ENCODE results near the gene MFAP3.
"Not testable (repeated sequence)": the region's sequence is repeated elsewhere in the genome, so short reads cannot be mapped to it uniquely, and the experiment has no call there.

MFAP3 gene

GRCh38 chr5:154038707-154039457, at the start of gene MFAP3, which contains the start of gene FAM114A2:
Gene MFAP3, plus strand, starts transcription at chr5:154038967. Its CDS starts 10,756 bp downstream, at chr5:154049723.
Gene FAM114A2, minus strand, starts transcription at chr5:154038910. Its CDS starts 3,957 bp downstream, at chr5:154034953.
- peak; percentile 94 for DNase-seq

GRCh38 chr5:153991168-153991567, 47.6 kb upstream of the MFAP3 start:
- no peak for DNase-seq

- DNase-seq: no peak
Measured at GRCh38 chr5:153998010-153998409, 40.8 kb upstream of the MFAP3 start.

GRCh38 chr5:153998768-153999167, 40.0 kb upstream of the MFAP3 start:
- DNase-seq: no peak

DNA sequence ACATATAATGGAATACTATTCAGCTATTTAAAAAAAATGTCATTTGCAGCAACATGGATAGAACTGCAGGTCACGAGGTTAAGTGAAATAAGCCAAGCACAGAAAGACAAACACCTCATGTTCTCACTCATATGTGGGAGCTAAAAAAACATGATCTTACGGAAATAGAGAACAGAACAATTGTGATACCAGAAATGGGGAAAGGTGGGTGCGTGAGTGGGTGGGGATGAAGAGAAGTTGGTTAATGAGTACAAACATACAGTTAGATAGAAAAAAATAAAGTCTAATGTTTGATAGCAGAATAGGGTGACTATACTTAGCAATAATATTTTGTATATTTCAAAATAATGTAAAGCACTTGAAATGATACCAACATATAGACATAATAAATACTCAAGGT, 38.8 kb upstream of the MFAP3 start:
- no peak for DNase-seq

DNA sequence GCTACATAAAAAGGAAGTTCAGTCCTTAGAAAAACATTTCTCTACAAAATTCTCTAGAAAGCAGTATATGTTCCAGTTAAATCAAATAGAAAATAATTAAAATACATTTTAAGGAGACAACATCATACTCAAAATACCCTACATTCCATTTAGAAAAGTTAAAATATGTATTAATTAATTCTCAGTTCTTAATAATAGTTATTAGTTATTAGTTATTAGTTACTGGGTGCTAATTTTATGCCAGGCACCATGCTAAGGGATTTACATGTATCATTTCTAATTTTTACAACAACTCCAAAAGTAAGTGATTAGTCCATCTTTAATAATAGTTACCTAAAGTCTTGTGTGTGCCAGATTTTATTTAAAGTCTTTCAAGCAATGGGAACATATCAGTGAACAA, 38.1 kb upstream of the MFAP3 start:
- DNase-seq: no peak

DNA sequence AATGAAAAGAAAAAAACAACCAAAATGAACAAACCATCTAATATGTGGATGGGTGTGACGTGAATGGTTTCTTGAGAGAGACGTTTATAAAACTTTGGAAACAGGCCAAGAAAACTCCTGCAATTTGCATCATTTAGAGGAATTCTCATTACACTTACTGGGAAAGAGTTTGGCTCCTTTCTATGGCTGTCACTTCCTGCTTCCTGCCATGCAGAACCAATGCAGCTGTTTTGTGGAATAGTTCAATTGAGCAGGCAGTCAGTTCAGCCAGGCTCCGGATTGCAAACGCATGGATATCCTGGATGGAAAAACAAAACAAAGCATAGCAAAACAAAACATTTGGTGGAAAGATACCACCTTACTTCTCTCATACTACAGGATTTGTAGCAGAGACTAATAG, 36.7 kb upstream of the MFAP3 start:
- no peak for DNase-seq

DNA sequence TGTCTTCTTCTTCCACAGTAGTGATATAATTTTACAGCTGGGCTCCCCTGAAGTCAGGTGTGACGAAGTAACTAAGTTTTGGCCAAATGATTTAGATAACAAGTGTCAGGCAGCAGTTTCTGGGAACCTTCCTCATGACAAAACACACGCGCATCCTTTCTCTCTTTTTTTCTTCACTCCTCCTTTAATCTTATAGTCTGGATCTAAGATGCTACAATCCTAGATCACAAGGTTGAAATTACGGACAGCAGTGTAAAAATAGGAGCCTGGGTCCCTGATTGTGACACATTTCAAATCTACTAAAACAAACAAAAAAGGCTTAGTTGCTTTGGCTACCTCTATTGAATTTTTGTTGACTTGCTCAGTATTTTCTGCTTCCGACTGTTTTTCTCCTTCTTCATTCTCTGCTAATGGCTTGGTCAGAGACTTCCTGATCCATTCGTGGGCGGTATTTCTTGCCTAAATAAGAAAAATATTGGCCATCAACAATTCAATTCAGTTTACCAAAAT, 36.2 kb upstream of the MFAP3 start:
- no peak for DNase-seq

GRCh38 chr5:154005648-154006047, 33.1 kb upstream of the MFAP3 start:
- DNase-seq: no peak

- no peak for DNase-seq
Measured at GRCh38 chr5:154010660-154011059, 28.1 kb upstream of the MFAP3 start.

- no peak for DNase-seq
Measured at GRCh38 chr5:154015071-154015693, 23.6 kb upstream of the MFAP3 start.

DNA sequence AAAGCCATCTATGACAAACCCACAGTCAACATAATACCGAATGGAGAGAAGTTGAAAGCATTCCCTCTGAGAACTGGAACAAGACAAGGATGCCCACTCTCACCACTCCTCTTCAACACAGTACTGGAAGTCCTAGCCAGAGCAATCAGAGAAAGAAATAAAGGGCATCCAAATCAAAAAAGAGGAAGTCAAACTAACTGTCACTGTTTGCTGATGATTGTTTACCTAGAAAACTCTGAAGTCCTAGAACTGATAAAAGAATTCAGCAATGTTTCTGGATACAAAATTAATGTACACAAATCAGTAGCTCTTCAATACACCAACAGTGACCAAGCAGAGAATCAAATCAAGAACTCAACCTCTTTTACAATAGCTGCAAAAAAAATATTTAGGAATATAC, 19.8 kb upstream of the MFAP3 start:
- not testable (repeated sequence) for DNase-seq

DNA sequence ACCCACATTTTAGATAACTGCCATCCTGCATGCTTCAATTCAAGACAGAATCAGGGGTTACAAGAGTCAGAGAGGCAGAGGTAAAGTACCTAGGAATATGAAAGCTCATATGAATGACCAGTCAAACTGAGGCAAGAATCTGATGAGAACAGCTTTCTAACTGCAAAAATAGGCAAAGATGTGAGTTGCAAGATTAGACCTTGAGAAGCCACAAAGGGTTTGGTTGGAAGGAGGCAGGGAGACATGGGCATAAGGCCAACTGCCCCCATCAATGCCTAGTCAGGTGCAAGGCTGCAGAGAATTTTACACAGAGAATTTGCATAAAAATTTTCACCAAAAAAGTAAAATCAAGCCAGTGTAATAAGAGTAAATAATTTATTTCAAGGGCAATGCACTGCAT, 12.8 kb upstream of the MFAP3 start:
- DNase-seq: no peak

GRCh38 chr5:154031937-154032489, 6.8 kb upstream of the MFAP3 start:
- no peak for DNase-seq

DNA sequence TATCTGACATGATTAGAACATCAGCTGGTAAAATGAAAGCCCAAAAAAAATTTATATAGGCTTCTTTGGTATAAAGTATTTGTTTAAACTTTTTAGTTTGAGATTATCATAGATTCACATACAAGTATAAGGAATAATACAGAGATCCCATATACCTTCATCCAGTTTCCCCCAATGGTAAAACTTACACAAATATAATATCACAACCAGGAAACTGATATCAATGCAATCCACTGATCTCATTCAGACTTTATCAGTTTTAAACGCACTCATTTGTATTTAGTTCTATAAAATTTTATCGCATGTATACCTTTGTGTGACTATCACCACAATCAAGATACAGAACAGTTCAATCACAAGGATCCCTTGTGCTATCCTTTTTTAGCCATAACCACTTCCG, 3.8 kb upstream of the MFAP3 start:
- no peak for DNase-seq

- no peak for DNase-seq
Measured at GRCh38 chr5:154038261-154038706, 483 bp upstream of the MFAP3 start.

GRCh38 chr5:154039458-154039829, 677 bp downstream of the MFAP3 start:
- DNase-seq: no peak

GRCh38 chr5:154042766-154043165, 4.0 kb downstream of the MFAP3 start:
- no peak for DNase-seq

- DNase-seq: no peak
Measured at GRCh38 chr5:154044099-154044498, 5.3 kb downstream of the MFAP3 start.

DNA sequence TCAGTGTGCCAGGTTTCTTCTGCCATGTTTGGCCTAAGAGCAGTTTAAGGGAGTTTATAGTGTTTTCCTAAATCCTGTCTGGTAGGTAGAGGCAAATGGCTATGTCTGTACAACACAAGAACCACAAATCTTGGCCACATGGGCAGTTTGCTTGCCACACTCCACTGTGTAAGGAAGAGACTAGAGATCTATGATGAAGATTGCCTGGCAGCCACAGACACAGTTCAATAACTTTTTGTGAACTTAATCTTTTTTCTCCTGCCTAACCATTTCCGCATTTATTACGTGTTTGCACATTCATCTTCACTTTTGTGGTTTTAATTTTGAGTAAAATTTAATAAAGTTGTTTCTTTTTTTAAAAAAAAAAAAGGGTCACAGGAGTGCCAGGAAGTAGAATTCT, 5.8 kb downstream of the MFAP3 start:
- DNase-seq: no peak

- no peak for DNase-seq
Measured at GRCh38 chr5:154046486-154046885, 7.7 kb downstream of the MFAP3 start.

DNA sequence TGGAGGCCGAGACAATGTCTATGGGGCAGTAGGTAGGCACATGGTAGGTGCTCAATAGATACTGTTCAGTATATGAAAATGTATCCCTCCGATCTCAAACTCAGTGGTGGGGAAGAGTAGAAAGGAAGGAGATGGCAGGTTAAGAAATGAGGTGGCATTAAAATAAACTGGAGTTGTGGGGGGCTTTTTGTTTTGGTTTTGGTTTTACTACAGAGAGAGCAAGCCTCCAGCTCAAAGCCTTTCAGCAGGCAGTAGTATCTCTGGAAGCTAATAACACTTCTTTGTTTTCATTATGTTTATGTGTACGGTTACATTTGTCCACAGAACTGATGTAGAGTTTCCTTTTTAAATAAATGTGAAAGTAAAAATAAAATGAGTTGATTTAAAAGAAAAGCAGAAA, 8.6 kb downstream of the MFAP3 start:
- no peak for DNase-seq

- DNase-seq: peak; percentile 74
Measured at GRCh38 chr5:154049636-154050035, 10.9 kb downstream of the MFAP3 start.

GRCh38 chr5:154053468-154053867, 14.7 kb downstream of the MFAP3 start:
- no peak for DNase-seq
